RWPE2 (cell line): Measurements from ENCODE around the gene SLC5A12.

Experiments
- ATAC-seq: fragments of 200-7000 bp; cut with Tn5 transposase; 3 replicates; pipeline ENCODE4 v1.9.1; 2021; ENCODE audit warnings: low read depth
- DNase-seq: peaks from one replicate; pipeline ENCODE4 v3.0.0-alpha.2; 2020; ENCODE audit warnings: low spot score
- H3K27ac ChIP-seq: fragments of 450-650 bp; 2 replicates; pipeline ENCODE4 v1.5.1; 2017; ENCODE audit warnings: mild to moderate bottlenecking; ENCODE audit not compliant: poor library complexity, severe bottlenecking
- H3K27me3 ChIP-seq: fragments of 250-450 bp; sonication (Bioruptor Pico); 2 replicates; pipeline ENCODE4 v1.5.1; 2021; ENCODE audit warnings: mild to moderate bottlenecking, moderate library complexity; ENCODE audit not compliant: insufficient read depth, poor library complexity, severe bottlenecking
- H3K36me3 ChIP-seq: fragments of 250-450 bp; sonication (Bioruptor Pico); 2 replicates; pipeline ENCODE4 v1.5.1; 2020; ENCODE audit warnings: low read depth, mild to moderate bottlenecking, moderate library complexity
- H3K4me1 ChIP-seq: fragments of 250-450 bp; sonication (Bioruptor Pico); 2 replicates; pipeline ENCODE4 v1.5.1; 2021; ENCODE audit warnings: mild to moderate bottlenecking, moderate library complexity; ENCODE audit not compliant: insufficient read depth, poor library complexity, severe bottlenecking
- H3K4me3 ChIP-seq: fragments of 250-450 bp; sonication (Bioruptor Pico); 2 replicates; pipeline ENCODE4 v1.5.1; 2021; ENCODE audit warnings: mild to moderate bottlenecking, moderate library complexity; ENCODE audit not compliant: severe bottlenecking
- H3K9me3 ChIP-seq: fragments of 250-450 bp; sonication (Bioruptor Pico); 2 replicates; pipeline ENCODE4 v1.5.1; 2021; ENCODE audit warnings: mild to moderate bottlenecking, moderate library complexity; ENCODE audit not compliant: severe bottlenecking
- CTCF ChIP-seq: fragments of 450-650 bp; IDR thresholded peaks from one replicate; pipeline ENCODE4 v1.5.1; 2017; ENCODE audit warnings: mild to moderate bottlenecking, moderate library complexity; ENCODE audit not compliant: poor library complexity, severe bottlenecking

SLC5A12 gene

GRCh38 chr11:26726960-26727359 lies 5.1 kb upstream of the SLC5A12 start:
- Histone ChIP-seq H3K36me3 (no peaks in the 10 kb centered on the region), H3K27me3 (no peaks in the 10 kb centered on the region), H3K9me3 (no peaks in the 10 kb centered on the region), H3K4me1 (no peaks in the 10 kb centered on the region), H3K4me3 (no peak overlapping the region), H3K27ac (no peak overlapping the region)
- no peak for TF ChIP-seq CTCF
- ATAC-seq: no peak
- DNase-seq: no peak

GRCh38 chr11:26719998-26720397 lies 1.9 kb downstream of the SLC5A12 start:
- H3K36me3 ChIP-seq: no peaks in the 10 kb centered on the region
- TF ChIP-seq CTCF: no peak
- no peaks in the 10 kb centered on the region for H3K9me3 ChIP-seq

GRCh38 chr11:26719289-26719973 lies 2.4 kb downstream of the SLC5A12 start:
- no peak for DNase-seq
- Histone ChIP-seq H3K36me3 (no peaks in the 10 kb centered on the region), H3K27ac (no peak overlapping the region), H3K9me3 (no peaks in the 10 kb centered on the region), H3K27me3 (no peaks in the 10 kb centered on the region), H3K4me1 (no peaks in the 10 kb centered on the region), H3K4me3 (no peak overlapping the region)
- no peak for TF ChIP-seq CTCF
- no peak for ATAC-seq

More at GRCh38 chr11:26719998-26720397, 1.9 kb downstream of the SLC5A12 start:
- H3K27ac ChIP-seq: no peak overlapping the region
- no peak overlapping the region for H3K4me3 ChIP-seq
- no peaks in the 10 kb centered on the region for H3K27me3 ChIP-seq
- H3K4me1 ChIP-seq: no peaks in the 10 kb centered on the region
- ATAC-seq: no peak
- no peak for DNase-seq

GRCh38 chr11:26717771-26718170 lies 4.1 kb downstream of the SLC5A12 start:
- ATAC-seq: no peak
- no peaks in the 10 kb centered on the region for H3K27me3 ChIP-seq
- H3K27ac ChIP-seq: no peak overlapping the region
- no peaks in the 10 kb centered on the region for H3K4me1 ChIP-seq
- DNase-seq: no peak
- no peaks in the 10 kb centered on the region for H3K36me3 ChIP-seq
- TF ChIP-seq CTCF: no peak
- no peaks in the 10 kb centered on the region for H3K9me3 ChIP-seq
- no peak overlapping the region for H3K4me3 ChIP-seq

- no peak overlapping the region for H3K4me3 ChIP-seq
- H3K9me3 ChIP-seq: no peaks in the 10 kb centered on the region
- ATAC-seq (no peak), DNase-seq (no peak)
- H3K4me1 ChIP-seq: no peaks in the 10 kb centered on the region
- peaks cover 10% of the 10 kb centered on the region for H3K27me3 ChIP-seq
- no peak for TF ChIP-seq CTCF
- H3K27ac ChIP-seq: no peak overlapping the region
- H3K36me3 ChIP-seq: no peaks in the 10 kb centered on the region
Observed at GRCh38 chr11:26715133-26715532, 6.7 kb downstream of the SLC5A12 start.
